ENCODE measurements around the gene RAB9B.

The RAB9B gene

GRCh38 chrX:103773445-103773844 is 58.6 kb downstream of the RAB9B start:
- TF ChIP-seq CTCF (IDR thresholded peaks at IDR 0.05; ENCODE audit: borderline replicate concordance, insufficient read depth, low read depth, low read length), result no peak
- no peak overlapping the region for H3K4me3 ChIP-seq (ENCODE audit: low read depth, low read length)

All from GM12875 (cell line).